Mononuclear cell (primary cell): ENCODE results near the gene TNIP1. TPM values are rescaled to one million over a fixed set of nuclear protein-coding genes. Genes with fewer than 3 reads are reported as not detected.

Experiments used
- H3K27me3 ChIP-seq: 2 replicates; pipeline ENCODE4 v1.6.0; 2011; ENCODE audit warnings: low read length, control low read depth; ENCODE audit not compliant: insufficient read depth
- H3K4me1 ChIP-seq: 2 replicates; pipeline ENCODE4 v1.5.1; 2011; ENCODE audit warnings: mild to moderate bottlenecking, low read length, control low read depth; ENCODE audit not compliant: insufficient read depth
- H3K4me3 ChIP-seq: 2 replicates; pipeline ENCODE4 v1.5.1; 2011; ENCODE audit warnings: mild to moderate bottlenecking, low read length, moderate library complexity
- H3K9me3 ChIP-seq: 2 replicates; pipeline ENCODE4 v1.5.1; 2011; ENCODE audit warnings: low read depth, mild to moderate bottlenecking, control low read depth, low read length
- total RNA-seq: library from RNA; depleted of rRNA; stranded (reverse); fragments of >200 nt; gene quantifications from one replicate; pipeline ENCODE4 v1.2.3, GENCODE V29; 2012

Gene TNIP1
- total RNA-seq, 1 donor = 222 TPM

DNA sequence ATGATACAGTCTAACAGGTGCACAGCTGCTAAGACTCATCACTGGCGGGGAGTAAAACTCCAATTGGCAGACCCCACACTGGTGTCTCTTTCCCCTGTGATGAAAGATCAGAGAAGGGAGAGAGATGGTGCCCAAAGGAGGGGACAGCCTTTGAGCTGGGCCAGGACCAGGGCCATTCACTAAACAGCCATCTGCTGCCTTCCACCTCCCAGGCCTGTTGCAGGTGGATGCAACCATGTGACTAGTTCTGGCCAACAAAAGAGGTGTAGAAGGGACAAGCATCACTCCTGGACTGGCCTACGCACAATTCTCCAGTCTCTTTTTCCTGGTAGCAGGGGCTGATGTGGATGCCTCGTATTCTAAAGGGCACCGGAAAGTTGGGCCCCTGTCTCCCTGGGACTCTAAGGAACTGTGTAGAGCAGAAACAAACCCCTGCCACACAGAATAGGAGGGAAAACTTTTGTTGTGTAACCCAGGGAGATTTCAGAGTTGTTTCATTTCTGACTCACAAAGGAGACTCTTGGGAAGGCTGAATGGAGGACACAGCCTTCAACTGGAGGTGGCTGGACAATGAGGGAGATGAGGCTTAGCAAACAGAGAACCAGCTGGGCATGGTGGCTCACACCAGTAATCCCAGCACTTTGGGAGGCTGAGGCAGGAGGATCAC, 26.9 kb downstream of the TNIP1 start:
- Histone ChIP-seq H3K9me3 (no peaks in the 10 kb centered on the region), H3K27me3 (no peaks in the 10 kb centered on the region), H3K4me3 (no peak overlapping the region), H3K4me1 (peaks cover 70% of the 10 kb centered on the region)

DNA sequence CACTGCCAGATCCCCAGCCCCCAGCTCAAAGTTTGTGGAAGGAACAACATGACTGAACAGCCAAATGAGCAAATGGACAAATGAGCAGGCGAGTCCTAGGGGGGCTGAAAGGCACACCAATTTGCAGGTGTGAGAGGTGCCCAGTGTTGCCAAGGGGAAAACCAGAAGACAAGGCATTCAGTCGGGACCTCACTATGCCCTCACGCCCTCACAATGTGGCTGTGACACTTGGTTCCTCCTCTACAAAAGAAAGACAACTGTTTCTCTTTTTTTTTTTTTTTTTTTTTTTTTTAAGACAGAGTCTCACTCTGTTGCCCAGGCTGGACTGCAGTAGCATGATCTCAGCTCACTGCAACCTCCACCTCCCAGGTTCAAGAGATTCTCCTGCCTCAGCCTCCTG, 28.0 kb downstream of the TNIP1 start:
- H3K27me3 ChIP-seq = no peaks in the 10 kb centered on the region
- no peak overlapping the region for H3K4me3 ChIP-seq
- H3K4me1 ChIP-seq = peaks cover 59% of the 10 kb centered on the region
- no peaks in the 10 kb centered on the region for H3K9me3 ChIP-seq

DNA sequence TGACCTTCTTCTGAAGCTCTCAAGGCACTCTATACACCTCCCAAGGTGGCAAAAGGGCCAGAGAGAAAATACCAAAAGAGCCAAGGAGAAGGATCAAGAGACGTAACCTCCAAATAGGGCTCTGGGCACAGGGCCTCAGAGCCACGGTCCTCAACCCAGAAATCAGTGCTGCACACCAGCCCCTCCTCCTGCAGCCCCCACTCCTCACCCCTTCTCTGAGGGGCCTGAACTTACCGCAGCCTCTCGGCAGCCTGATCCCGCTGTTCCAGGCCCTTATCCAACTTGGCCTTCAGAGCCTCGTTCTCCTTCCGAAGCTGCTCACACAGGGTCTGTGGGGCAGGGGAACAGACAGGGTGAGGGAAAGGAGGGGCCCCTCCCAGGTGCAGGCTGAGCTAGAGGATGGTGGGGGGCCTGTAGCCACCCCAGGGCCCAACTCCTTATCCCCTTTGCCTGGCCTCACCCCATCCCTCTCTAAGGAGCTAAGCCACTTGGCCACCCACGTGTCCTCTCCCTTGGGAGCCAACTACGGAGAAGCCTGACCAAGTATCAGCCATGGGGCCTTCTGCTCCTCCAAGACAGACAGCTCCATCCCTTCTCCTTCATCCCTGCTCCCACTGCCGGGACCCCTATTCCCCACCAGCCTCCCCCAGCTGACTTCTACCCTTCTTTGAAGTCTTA, 28.8 kb downstream of the TNIP1 start:
- H3K9me3 ChIP-seq = no peaks in the 10 kb centered on the region
- peaks cover 51% of the 10 kb centered on the region for H3K4me1 ChIP-seq
- no peaks in the 10 kb centered on the region for H3K27me3 ChIP-seq
- no peak overlapping the region for H3K4me3 ChIP-seq

DNA sequence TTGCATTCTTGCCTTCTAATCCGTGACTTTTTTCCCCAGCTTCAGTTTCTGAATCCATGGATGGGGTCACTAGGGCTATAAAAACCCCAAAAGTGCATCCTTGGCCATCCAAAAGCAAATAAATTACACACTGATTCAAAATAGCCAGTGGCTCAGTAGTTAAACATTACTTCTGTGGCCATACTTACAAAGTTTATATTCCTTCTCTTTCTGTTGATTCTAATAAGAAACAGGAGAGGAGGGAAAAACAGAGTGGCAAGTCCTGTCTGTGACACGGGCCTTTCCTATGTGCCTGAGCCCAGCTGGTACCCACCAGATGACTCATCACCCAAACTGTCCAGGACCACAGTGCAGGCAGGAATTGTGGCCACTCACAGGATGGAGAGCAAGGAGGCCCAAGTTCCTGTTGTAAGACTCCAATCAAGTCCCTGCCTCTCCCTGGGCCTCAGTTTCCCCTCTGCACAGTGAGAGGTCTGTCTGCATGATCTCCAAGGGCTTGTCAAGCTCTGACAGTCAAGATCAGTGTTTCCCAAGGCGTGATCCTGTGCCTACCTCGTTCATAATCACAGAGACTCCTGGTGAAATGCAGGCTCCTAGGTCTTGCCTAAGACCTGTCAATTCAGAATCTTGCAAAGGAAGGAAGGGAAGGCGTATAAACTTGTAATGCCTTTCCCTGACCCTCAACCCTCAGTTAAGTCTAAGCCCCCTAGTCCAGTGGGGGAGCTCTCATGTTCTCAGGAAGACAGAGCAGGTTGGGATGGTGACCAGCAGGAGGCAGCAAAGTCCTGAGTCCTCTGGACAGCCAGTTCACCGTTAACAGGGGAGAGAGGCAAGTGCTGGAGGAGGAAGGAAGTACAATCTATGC, 29.5 kb downstream of the TNIP1 start:
- peaks cover 44% of the 10 kb centered on the region for H3K4me1 ChIP-seq
- H3K27me3 ChIP-seq = no peaks in the 10 kb centered on the region
- H3K4me3 ChIP-seq = no peak overlapping the region
- no peaks in the 10 kb centered on the region for H3K9me3 ChIP-seq

DNA sequence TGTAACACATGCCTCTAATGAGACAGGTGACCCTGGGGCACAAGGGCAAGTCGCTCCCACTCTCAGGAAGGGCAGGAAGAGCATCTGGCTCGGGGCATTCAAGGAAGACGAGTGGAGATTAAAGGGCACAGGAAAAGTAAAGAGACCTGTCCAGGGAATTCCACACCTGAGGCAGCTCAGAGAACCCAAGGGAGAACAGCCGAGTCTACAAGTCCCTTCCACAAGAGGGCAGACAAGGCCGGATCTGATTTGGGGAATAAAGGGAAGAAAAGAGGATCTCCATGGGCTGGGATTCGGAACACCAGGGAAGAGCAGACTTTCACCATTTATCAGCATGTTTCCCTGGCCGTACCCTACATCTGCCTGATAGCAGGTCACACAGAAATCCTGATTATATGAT, 32.3 kb downstream of the TNIP1 start:
- Histone ChIP-seq H3K27me3 (no peaks in the 10 kb centered on the region), H3K4me3 (no peak overlapping the region), H3K9me3 (no peaks in the 10 kb centered on the region), H3K4me1 (peaks cover 19% of the 10 kb centered on the region)

DNA sequence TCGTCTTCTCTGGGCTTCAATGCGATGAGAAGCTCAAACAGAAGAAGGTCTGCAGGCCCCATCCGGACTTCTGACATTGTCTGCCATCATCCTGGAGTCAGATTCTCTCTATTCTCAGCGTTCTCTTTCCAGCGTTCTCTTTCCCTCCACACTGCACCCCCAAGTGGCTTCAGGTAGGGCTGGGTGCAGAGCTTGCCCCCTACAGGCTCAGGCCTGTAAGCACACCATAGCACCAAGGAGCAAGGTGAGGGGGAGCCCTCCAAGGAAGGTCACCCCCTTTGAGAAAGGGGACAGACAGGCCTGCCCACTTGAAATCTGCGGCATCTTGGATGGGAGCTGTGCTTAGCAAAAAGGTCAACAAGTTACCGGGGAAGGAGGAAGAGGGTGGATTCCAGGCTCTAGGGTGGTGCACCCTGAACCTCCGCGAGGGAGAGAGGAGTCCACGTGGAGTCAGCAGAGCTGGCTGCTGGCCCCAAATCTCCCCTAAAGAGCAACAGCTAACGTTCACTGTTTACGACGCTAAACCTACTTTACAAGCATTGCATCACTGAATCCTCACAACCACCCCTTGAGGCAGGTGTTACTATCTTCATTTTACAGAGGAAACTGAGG, 32.9 kb downstream of the TNIP1 start:
- no peaks in the 10 kb centered on the region for H3K9me3 ChIP-seq
- peaks cover 13% of the 10 kb centered on the region for H3K4me1 ChIP-seq
- H3K27me3 ChIP-seq = no peaks in the 10 kb centered on the region
- H3K4me3 ChIP-seq = no peak overlapping the region

DNA sequence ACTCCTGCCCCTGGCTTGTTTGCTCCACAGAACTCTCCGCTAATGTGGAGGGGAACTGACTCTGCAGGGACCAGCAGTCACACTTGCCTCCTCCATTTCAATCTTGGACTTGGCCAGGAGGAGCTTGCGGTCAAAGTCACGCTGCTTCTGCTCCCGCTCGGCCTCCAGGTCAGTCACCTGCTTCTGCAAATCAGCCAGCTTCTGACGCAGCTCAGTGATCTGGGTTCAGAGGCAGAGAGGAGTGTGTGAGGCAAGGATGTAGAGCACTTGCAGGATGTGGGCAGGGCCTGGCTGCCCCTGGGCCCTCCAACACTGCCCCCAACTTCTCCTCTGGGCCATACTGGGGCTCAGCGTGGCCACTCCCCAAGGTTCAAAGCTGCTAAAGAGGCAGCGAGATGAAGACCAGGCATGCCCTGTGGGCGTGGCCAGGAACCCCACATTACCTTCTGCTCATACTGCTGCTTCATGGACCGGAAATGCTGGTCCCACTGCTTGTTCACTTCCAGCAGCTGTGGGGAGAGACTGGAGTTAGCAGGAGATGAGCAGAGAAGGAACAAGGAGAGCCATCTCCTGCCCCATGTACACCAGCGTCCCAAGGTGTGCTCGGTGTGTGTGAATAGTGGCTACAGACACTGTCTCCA, 38.3 kb downstream of the TNIP1 start:
- Histone ChIP-seq H3K27me3 (no peaks in the 10 kb centered on the region), H3K9me3 (no peaks in the 10 kb centered on the region), H3K4me1 (no peaks in the 10 kb centered on the region), H3K4me3 (no peak overlapping the region)

DNA sequence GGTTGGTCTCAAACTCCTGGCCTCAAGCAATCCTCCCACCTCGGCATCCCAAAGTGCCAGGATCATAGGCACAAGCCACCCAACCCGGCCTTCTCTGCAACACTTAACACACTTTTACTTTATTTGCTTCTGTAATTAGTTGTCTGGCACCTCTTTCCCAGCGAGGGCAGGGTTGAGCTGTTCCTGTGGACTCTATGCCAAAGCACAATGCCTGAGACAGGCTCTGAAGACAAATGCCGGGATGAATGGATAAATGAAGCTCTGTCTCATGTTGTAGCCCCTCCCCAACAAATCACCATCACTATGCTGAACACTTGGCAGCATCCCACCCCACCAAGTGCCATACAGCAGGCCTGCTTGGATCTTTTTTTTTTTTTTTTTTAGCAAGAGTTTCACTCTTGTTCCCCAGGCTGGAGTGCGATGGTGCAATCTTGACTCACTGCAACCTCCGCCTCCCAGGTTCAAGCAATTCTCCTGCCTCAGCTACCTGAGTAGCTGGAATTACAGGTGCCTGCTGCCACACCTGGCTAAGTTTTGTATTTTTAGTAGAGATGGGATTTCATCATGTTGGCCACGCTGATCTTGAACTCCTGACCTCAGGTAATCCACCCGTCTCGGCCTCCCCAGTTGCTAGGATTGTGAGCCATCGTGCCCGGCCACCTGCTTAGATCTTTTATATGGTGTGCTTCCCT, 39.1 kb downstream of the TNIP1 start:
- no peak overlapping the region for H3K4me3 ChIP-seq
- H3K27me3 ChIP-seq = no peaks in the 10 kb centered on the region
- no peaks in the 10 kb centered on the region for H3K4me1 ChIP-seq
- H3K9me3 ChIP-seq = no peaks in the 10 kb centered on the region

DNA sequence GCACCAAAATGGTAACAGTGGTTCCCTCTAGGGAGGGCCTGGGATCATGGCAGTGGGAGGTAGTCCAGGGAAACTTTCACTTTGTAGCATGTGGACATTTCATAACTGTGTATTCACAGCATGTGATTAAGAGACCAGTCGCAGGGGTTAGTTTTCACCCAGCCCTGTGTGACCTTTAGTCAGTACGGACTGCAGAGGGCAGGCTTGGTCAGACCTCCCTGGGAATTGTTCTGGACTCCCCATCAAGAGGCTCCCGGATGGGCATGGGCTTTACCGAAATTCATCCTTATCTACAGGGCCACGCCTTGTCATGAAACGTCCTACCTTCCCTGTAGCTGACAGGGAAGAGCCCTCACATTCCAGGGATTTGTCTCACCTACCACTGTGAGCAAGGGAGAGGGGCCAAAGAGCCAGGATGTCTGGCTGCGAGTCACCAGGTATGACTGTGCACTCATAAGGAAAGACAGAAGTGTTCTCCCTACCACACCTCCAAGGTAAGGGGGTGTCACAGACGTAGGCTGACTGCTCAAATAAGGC, 40.6 kb downstream of the TNIP1 start:
- no peaks in the 10 kb centered on the region for H3K9me3 ChIP-seq
- no peak overlapping the region for H3K4me3 ChIP-seq
- H3K4me1 ChIP-seq = no peaks in the 10 kb centered on the region
- H3K27me3 ChIP-seq = no peaks in the 10 kb centered on the region

DNA sequence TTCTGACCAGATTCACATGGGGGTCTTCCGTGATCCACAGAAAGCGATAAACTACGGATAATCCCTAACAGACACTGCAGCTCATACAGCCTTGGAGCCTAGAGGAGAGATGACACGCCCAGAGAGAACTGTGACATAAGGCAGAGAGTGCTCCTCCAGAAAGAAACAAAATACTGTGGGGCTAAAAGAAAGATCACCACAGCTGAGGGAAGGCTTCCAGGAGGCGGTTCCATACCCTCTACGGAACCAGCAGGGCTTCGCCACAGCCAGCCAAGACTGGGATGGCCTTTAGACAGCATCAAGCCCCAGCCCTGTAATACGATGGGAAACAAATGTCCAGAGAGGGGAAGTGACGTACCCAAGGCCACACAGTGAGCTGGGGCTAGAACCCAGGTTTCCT, 41.2 kb downstream of the TNIP1 start:
- no peaks in the 10 kb centered on the region for H3K27me3 ChIP-seq
- H3K4me1 ChIP-seq = no peaks in the 10 kb centered on the region
- no peak overlapping the region for H3K4me3 ChIP-seq
- no peaks in the 10 kb centered on the region for H3K9me3 ChIP-seq

DNA sequence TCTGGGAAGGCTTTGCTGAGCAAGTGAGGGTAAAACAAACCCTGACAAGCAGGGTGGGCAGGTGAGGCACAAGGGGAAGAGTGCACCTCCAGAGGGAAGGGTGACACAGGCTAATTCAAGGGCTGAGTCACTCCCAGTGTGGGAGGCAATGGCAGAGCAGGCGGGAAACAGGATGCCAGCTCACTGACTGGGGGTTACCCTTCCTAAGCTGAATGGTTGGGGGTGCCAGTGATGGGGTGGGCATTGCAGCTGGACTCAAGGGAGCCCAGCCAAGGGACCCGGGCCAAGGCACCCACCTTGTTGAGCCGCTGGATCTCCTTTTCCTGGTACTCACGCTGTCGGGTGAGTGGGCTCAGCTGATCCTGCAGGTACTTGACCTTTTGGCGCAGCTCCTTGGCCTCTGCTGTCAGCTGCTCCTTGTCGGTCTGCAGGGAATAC, 42.0 kb downstream of the TNIP1 start:
- Histone ChIP-seq H3K27me3 (no peaks in the 10 kb centered on the region), H3K4me3 (no peak overlapping the region), H3K9me3 (no peaks in the 10 kb centered on the region), H3K4me1 (no peaks in the 10 kb centered on the region)

DNA sequence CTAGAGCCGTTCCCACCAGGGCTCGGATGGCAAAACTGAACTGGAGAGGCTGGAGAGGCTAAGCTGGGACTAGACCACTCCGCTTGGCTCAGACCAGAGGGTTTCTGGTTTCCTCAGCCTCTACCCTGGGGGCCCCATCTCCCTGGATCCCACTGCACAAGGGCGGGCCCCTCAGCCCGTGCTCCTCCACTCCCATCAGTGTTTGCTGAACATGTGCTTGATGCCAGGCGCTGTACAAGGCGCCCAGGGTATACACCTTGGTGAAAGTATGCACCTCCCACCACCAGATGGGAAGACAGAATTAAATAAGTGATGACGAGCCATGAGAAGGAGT, 42.5 kb downstream of the TNIP1 start:
- Histone ChIP-seq H3K27me3 (no peaks in the 10 kb centered on the region), H3K4me3 (no peak overlapping the region), H3K9me3 (no peaks in the 10 kb centered on the region), H3K4me1 (no peaks in the 10 kb centered on the region)

DNA sequence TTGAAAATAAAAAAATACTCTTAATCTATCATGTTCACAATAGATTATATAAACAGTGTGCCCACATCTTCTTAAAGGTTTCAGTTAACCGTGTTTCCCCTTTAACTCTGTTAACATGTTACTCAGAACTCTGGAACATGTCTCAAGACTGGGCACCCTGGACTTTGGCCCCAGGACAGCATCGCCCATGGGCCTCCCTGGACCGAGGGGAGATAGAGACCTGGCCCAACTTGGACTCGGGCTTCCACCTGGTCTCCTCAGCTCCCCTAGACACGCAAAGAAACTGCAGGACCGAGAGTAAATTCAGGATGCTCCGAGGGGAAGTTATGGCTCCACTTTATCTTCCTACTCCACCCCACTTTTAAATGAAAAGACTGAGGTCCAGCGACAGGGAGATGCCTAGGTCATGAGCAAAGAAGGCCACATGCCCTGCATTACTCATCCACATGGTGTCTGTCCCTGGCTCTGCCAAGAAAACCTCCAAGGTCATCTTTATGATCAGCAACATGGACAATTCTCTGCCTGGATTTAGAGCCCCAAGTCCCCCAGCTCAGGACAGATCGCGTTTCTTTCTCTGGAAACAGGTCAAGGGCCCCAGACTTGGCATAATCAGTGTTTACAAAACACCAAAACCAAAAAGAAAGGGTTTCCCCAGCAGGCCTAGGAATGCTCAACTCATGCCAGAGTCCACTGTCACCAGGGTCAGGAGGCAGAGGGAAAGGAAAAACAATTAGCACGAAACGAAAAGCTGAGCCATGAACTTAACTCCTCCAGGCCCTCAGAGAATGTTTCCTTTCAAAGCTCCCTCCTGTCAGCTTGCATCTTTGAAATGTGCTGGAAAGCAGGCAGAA, 43.0 kb downstream of the TNIP1 start:
- Histone ChIP-seq H3K4me3 (no peak overlapping the region), H3K4me1 (no peaks in the 10 kb centered on the region), H3K9me3 (no peaks in the 10 kb centered on the region), H3K27me3 (no peaks in the 10 kb centered on the region)
